Cortex of kidney (tissue), 1 donor: ENCODE measurements around the gene PLCB1.
"Not testable (repeated sequence)": the region's sequence is repeated elsewhere in the genome, so short reads cannot be mapped to it uniquely, and the experiment has no call there.

Experiments used
- DNase-seq: peaks from one replicate; lab custom pipeline; 2025; lab: John Stamatoyannopoulos, UW

PLCB1 gene

DNA sequence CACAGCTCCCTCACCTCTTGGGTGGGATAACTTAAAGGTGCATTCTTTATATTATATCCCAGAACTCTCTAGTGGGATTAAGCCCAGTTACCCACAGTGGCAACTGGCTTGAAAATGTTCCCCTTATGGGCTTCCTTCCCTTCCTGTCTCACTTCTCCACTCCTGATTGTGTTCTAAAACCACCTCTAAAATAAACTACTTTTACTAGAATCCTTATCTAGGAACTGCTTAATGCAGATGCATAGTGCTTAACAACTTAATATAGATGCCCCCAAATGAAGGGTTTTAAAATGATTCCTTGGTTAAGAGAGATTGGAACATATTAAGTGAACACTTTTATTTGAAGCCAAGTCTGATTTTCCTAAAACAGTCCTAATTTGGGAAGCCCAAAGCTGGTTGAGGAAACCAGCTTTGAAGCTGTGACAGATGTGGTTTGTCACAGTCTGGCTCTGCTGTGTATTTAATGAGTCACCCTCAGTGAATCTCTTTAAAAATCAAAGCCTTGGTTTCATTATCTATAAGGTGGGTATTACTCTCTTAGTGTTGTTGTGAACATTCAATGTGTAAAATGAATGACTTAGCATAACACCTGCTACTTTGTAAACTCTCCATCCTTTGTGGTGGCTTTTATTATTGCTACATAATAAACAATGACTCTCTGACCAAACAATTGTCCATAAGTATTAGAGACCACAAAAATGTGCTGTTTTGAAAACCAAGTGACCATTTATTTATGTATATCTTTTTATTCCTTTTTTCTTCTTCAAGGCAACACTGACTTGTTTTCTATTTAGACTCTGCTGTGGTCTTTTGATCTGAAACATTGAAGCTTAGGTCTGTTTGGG lies 24.4 kb downstream of the PLCB1 start:
- DNase-seq: no peak

DNA sequence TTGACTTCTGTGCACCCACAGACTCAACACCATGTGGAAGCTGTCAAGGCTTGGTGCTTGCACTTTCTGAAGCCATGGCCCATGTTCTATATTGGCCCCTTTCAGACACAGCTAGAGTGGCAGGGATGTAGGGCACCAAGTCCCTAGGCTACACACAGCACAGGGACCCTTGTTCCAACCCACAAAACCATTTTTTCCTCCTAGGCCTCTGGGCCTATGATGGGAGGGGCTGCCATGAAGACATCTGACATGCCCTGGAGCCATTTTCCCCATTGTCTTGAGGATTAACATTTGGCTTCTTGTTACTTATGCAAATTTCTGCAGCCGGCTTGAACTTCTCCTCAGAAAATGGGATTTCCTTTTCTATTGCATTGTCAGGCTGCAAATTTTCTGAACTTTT lies 27.2 kb downstream of the PLCB1 start:
- DNase-seq: not testable (repeated sequence)

DNA sequence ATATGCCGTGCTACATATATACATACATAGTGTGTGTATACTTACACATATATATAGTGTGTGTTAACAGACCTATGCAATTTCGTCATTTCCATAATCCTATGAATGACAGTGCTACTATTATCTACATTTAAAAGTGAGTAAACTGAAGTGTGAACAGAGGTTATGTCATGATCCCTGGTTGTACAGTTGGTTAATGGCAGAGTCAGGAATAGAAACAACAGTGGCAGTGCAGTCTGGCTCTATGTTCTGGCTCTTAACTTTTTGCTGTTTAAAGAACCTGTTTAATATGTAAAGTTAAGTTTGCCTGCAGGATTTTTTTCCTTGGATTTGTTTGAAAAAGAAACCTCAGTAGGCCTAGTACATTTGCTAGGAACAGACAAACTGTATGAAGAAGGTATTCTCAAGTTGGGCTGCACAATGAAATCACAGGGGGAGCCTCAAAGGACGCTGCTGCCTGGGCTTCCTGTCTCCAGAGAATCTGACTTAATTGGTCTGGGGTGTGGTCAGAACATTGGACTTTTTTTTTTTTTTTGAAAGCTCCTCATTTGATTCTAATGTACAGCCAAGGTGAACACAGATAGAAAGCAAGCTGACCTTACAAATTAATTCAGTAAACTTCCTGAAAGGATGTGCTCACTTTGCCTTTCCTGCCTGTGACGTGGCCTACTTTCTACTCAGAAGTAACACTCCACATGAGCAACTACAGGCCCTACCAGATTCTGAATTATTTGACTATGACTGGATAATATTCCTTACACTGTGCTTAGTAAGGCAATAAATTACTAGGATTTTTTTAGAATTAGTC lies 29.4 kb downstream of the PLCB1 start:
- DNase-seq: no peak

DNA sequence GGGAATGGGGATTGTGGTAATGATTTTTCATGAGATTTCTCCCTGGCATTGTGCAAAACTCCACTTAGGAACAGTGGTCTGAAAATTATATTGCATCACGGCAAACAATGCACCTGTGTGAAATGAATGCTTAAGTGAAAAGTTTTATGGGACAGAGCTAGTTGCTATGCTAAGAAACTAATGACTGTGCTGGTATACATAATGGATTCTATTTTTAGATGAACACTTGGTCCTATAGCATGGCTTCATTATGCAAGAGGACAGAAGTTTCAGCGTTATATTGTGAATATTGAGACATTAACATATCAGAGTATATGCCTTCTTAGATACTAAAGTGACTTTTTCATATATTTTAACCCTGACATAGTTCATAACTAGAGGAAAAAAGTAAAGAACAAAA lies 30.5 kb downstream of the PLCB1 start:
- no peak for DNase-seq

DNA sequence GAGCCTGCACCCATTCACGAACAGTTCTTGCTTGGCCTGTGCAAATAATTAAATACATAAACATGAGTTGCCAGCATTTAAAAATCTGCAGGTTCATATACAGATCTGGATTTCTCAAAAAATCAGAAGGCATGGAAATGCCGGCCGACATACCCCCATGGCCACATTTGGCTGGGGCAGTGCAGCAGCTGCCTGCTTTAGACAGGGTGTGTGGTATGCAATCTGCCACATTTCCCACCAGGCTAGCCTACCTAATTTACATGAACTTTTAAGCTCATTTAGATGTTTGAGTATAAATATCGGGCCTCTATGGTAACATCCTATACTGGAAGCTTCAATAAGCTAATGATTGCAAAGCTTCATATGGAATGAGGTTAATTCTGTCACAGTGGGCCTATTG lies 31.5 kb downstream of the PLCB1 start:
- DNase-seq: no peak

DNA sequence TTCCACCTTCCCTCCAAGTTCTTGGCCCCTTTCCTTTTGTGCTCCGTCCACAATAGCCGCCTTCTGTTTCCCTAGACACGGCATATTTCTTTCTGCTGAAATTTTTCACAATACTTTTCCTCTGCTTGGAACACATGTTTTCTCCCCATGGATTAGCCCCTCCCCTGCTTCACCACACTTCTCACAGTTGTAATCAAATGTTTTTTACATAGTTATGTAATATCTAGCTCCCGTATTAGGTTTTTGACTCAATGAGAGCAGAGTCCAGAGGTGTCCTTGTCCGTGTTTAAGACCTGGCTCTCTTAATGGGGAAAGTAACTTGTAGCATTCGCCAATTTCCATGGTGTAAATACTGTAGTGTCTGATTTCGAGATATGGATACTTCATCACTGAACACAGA lies 34.7 kb downstream of the PLCB1 start:
- no peak for DNase-seq

DNA sequence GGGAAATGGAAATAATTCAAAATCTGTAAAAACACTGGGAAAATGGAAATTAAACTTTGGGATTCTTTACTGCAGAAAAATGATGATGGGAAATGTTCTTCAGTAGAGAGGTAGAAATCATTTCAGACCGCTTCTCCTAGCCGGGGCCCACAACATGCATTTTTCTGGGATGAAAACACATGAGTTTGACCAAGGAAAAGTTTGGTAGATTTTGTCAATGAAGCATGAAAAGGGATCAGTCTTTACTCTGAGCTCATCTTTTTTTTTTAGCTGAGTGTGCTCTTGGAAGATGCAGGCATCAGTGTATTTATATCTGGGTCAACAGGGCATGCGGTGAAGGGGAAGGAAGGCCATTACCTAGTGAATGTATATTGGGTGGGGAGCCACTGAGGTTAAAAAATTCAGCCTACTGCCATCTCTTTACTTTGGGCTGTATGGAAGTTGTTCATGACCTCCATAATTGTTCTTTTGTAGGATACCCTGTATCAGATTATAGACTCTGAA lies 36.8 kb downstream of the PLCB1 start:
- DNase-seq: no peak

DNA sequence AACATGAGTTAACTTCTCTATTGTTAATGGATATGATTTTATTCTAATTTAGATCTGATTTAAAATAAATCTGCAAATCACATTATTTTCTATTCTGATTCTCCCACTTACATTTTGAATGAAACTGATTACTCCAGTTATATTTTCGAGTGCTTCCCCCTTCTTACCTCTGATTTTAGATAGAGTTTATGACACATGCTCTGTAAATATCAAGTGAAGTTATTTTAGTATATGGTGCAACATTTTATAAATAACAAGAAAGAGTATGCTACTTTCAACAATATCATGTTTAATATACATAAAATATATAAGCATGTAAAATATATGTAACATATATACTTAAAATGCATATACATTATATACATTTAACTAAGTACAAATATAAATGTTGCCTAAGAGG lies 38.9 kb downstream of the PLCB1 start:
- no peak for DNase-seq

DNA sequence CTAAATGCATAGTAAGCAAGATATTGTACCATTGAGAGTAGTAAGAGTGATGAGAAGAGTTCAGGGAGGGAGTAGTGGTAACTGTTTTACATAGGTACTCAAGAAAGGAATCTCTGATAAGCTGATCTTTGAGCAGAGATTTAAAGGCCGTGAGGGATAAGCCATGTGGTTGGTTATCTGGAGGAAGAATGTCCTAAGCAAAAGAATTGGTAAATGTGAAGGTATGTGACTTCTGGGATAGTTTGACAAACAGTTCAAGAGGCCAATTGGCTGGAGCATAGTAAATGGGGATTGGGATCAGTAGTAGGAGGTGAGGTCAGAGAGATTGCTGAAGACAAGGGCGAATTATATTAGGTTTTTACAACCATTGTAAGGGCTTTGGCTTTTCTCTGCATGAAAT lies 40.1 kb downstream of the PLCB1 start:
- DNase-seq: no peak

DNA sequence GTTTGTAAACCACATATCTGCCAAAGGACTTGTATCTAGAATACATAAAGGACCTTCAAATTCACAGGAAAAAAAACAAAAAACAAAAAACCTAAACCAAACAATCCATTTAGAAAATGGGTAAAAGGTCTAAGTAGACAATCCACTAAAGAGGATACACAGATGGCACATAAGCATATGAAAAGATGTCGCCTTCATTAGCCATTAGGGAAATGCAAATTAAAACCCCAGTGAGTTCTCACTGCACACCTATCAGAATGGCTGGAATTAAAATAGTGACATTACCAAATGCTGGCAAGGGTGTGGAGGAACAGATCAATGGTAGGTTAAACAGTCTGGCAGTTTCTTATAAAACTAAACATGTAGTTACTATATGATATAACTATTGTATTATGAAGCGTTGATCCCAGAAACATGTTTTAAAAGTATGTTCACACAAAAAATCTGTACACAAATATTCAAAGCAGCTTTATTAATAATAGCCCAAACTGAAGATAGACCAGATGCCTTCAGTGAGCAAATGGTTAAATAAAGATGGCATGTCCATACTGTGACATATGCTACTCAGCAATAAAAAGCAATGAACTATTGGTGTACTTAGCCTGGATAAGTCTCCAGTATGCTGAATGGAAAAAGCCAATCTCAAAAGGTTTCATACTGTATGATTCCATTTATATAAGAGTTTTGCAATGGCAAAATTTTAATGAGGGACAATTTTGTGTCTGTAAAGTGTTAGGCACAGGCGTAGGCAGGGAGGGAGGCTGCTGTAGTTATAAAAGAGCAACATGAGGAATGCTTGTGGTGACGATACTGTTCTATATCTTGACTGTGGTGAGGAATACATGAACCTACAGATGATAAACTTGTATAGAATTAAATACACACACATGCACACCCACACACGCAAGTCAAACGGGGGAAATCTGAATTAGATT lies 43.9 kb downstream of the PLCB1 start:
- no peak for DNase-seq

DNA sequence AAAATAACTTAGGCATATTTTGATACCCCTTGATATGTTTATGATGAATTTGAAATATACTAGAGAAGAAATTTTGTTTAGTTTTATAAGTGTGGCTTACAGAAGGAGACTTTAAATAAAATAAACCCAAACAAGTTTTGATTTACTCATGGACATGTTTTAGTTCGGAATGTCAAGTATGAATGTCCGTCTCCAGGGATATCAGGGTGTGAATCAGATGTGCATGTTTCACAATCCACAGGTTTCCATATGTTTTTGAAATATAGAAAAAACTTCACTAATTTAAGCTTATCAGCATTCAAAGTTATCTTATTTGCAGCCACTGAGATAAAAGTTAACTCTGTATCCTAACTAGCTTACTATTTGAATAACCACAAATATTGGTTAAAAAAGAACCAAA lies 51.5 kb downstream of the PLCB1 start:
- DNase-seq: no peak

DNA sequence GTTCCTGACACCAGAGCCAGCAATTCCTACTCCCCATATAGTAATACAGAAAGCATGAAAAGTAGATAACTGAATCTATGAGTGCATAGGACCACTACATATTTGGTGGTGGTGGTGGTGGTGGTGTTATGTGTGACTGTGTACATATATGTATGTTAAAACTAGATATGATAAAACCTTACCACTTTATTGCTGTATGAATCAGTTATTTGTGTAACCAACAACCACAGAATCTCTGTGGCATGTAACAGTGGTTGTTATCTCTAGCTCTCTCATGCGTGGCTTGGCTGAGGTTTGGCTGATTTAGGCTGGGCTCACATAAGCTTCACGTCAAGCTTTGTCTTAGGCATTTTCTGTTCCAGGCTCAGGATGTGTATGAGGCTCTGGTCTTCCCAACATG lies 55.7 kb downstream of the PLCB1 start:
- DNase-seq: no peak

DNA sequence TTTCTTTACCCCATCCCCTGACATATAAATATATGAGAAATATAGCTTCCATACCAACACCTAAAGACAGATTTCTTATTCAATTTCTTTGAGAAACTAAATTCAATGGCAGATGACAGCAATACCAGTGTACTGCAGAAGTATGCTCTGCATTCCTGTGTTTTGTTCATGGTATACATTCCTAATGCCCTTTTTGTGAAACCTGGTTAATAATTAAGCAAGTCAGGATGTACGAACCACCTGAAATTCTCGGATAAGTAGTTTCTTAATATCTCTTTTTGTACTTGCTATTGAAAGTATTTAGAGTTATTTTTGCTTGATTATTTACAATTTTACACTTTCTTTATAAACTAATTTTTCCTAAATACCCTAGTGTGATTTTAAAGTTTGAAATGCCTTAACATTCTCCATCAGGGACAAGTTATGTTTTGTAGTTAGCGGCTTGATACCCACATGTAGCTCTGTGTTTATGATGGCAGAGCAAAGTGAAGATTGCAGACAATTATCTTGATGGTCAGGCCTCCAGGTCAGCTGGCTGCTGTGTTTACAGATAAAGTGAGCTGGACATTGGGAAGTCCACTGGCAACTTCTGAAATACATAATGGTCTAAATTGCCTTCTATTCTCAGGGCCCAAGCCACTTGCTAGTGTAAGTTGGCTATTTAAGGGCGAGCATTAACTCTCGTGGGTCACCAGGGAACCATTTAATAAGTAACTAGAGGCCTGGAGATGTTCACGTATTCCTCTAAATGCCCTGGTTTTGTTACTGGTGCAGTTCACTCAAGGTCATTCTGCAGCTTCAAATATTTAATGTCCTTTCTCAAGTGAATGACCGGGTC lies 58.2 kb downstream of the PLCB1 start:
- DNase-seq: no peak

DNA sequence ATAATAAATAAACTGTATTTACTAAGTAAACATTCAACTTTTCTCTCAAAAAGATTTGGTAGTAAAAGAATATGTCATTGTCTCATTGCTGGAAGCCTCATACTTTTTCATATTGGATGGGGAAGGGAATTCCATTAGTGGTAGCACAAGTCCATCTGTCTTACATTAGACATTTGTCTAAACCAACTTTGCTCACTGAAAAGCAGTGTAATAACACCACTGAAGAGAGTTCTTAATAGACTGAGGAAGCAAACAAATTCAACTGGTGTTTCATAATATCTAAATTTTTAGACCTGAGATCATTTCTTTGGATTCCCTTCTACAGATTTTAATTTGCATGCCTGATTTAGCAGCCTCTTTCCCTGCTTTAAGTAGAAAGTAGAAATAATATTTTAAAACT lies 62.7 kb downstream of the PLCB1 start:
- no peak for DNase-seq

DNA sequence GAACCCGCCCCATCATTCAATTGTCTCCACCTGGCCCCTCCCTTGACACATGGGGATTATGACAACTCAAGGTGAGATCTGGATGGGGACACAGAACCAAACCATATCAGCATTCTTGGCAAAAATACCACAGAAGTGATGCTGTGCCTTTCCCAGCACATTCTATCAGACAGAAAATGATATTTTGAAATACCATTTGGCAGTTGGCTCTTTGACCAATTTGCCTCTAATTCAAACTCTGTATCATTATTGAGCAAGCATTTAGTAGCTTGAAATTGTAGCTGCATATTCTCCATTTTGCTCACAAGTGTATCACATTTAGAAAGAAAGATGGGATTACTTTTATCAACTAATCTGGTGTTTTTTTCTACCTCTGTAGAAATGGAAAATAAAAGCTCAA lies 64.0 kb downstream of the PLCB1 start:
- no peak for DNase-seq

DNA sequence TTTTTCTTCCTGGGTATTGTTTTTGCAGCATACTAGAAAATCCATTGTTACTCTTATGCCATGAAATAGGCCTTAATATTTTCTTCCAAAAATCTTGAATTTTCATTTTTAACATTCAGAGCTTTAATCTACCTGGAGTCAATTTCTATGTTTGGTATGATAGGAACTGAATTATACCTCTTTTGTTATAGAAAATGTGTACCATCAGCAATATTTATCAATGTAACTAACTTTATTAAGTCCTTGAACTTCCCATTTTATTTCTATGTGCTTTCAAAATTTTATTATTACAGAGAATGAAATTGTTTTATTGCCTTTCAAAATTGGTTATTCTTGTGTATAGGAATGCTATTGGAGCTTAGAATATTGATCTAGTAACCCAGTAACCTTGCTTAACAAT lies 68.2 kb downstream of the PLCB1 start:
- no peak for DNase-seq

DNA sequence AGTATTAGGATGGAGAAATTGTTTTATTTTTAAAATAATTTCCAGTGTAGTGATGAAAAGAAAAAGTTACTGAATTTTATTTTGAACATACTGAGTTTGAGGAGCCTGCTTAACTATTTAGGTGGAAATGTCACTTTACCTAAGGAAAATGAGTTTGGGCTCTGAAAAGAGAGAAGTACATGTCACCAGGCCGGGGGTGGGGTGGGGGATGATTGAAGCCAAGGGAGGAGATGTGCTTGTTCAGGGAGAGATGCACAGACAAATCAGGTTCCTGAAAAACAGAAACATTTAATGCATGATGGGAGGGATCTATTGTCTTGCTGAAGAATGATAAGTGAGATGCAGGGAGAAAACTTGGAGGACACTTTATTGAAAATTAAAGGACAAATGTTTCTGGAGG lies 71.3 kb downstream of the PLCB1 start:
- no peak for DNase-seq

DNA sequence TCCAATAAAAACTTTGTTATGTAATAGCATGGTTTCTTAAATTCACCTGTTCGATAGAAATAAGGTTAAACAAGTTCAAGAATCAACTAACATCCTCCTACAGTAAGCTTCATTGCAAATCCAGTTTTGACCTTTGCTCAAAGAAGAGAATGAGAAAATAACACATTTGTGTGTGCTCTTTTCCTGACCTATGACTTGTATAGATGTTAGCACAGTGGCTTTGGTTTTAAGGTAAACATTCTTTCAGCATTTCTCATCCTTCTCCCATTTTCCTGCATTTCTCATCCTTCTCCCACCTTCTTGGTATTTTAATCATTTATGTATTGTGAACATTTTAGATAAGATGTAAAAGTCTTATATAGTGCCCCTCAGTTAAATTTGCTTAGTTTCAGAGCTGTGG lies 73.9 kb downstream of the PLCB1 start:
- no peak for DNase-seq

DNA sequence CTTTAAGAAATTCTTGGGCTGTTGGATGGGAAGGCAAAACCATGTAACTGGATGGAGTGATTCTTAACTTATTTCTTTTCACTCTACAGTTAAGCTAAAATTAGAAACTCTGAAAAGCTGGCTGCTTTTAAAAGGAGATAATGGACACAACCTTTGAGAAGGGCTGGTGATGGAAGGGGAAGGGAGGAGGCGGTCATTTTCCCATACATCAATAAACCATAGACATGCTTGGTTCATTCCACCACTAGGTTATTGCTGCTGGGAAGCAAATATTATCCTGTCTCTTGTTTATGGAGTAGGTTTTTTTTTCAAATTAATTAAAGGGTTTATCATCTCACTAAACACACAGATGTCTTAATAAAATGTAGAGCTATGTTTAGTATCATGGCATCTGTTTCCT lies 76.2 kb downstream of the PLCB1 start:
- DNase-seq: no peak

DNA sequence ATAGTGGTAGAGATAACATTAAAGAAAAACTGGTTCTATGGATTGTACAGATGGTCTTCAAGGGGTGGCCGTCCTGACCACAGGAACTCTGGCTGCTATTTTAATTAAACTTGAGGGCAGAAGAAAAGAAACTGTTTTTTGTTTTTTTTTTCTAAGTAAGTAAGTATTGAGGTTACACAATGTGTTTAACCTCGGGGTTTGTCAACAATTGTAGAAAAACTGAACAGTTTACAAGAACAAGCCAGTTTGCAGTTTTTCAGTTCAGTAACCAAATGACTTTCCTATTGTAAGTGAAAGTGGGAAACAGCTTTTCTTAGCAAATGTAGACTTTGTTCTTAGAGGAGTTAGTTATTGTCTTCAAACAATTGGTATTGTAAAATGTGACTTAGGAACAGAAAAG lies 77.0 kb downstream of the PLCB1 start:
- no peak for DNase-seq

DNA sequence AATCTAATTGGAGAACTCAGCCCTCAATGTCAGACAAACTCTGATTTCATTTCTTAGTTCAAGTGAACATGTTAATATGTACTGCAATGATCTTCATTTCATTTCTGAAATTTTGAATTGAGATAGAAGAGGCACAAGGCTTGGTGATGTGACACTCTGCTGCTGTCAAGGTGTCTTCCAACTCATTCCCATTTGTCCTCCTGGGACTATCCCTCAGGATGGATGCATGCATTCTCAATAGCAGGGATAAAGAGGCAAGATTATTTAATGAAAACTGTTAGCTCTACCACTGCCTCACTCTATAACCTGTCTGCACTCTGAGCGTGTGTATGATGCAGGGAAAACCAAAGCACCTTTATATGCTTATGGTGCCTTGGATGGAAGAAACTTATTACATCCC lies 78.7 kb downstream of the PLCB1 start:
- DNase-seq: no peak
